Mucosa of descending colon (tissue), 3 donors: ENCODE data around the gene LDLRAD4. TPM values are rescaled to one million over a fixed set of nuclear protein-coding genes. Genes with fewer than 3 reads are reported as not detected.

Experiments
- ATAC-seq: fragments of 200-7000 bp; cut with Tn5 transposase; one replicate; pipeline ENCODE4 v1.9.1; 2020; ENCODE audit warnings: mild to moderate bottlenecking, moderate library complexity
- DNase-seq, 3 donors: peaks; one replicate each; pipeline ENCODE4 v3.0.0-alpha.2; 2020
- H3K36me3 ChIP-seq: fragments of 200-600 bp; one replicate; pipeline ENCODE4 v1.8.0; 2021; ENCODE audit warnings: low read depth, mild to moderate bottlenecking
- H3K4me1 ChIP-seq: fragments of 200-600 bp; one replicate; pipeline ENCODE4 v1.8.0; 2021; ENCODE audit warnings: low read depth, mild to moderate bottlenecking
- H3K4me3 ChIP-seq: fragments of 200-600 bp; one replicate; pipeline ENCODE4 v1.8.0; 2021; ENCODE audit warnings: mild to moderate bottlenecking
- H3K9me3 ChIP-seq: fragments of 200-600 bp; one replicate; pipeline ENCODE4 v1.8.0; 2021; ENCODE audit warnings: mild to moderate bottlenecking
- intact Hi-C, 2 donors: fragments of 100-400 bp; cut with DNase I in 1 of 2; cut with micrococcal nuclease in 1 of 2; formaldehyde crosslinking; loops; one replicate each; pipeline versions ENCODE4 v1.11.0 to v1.11.1; 2022; cut with DNase I, micrococcal nuclease
- total RNA-seq, 3 donors: library from RNA; stranded (reverse); fragmentation: NEBNext Ultra II Directional in 2 of 3; extraction: Animal tissue kit (Norgen Biotek cat#: 25700) in 2 of 3; gene quantifications; one replicate each; pipeline versions ENCODE4 v1.2.1 to v1.2.4, GENCODE V29; 2021 to 2023
- TF ChIP-seq, protein P1 (sequence below): fragments of 200-600 bp; IDR thresholded peaks from one replicate; pipeline ENCODE4 v1.8.0; 2022; ENCODE audit warnings: antibody characterized with exemption, mild to moderate bottlenecking
- donor health status: DM: no; HTN: no; CAD: no; lungs with moderate emphysema.
- donor health status: DM: no; HTN: no; CAD: no.
- donor health status: DM: no; HTN: yes; CAD: no.

LDLRAD4 gene
- total RNA-seq, 3 donors from 2014 or later, result 36.8 to 41.0 (median 37.4) TPM

DNA sequence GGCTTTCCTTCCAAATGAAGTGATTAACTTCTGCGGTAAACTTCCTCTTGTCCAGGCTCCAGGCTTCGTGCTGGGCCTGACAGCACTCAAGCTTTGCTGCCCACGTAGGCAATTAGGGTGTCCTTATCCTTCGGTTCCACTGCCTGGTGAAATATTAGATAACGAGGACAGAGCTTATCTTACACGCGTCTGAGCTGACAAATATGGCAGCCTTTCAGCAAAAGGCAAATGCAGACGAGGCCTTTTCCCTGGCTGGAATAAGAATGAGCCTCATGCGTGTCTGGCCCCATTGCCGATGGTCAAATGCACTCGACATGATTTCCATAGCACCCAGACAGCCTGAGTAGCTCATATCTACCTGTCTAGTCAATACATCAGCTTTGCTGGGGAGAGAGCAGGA lies 366.3 kb downstream of the LDLRAD4 start:
- intact Hi-C loops, result no loop called here
- DNase-seq (no peak), ATAC-seq (no peak)
- H3K9me3 ChIP-seq, result no peaks in the 10 kb centered on the region
- no peaks in the 10 kb centered on the region for H3K36me3 ChIP-seq
- no peak overlapping the region for H3K4me3 ChIP-seq
- TF ChIP-seq, protein P1, sequence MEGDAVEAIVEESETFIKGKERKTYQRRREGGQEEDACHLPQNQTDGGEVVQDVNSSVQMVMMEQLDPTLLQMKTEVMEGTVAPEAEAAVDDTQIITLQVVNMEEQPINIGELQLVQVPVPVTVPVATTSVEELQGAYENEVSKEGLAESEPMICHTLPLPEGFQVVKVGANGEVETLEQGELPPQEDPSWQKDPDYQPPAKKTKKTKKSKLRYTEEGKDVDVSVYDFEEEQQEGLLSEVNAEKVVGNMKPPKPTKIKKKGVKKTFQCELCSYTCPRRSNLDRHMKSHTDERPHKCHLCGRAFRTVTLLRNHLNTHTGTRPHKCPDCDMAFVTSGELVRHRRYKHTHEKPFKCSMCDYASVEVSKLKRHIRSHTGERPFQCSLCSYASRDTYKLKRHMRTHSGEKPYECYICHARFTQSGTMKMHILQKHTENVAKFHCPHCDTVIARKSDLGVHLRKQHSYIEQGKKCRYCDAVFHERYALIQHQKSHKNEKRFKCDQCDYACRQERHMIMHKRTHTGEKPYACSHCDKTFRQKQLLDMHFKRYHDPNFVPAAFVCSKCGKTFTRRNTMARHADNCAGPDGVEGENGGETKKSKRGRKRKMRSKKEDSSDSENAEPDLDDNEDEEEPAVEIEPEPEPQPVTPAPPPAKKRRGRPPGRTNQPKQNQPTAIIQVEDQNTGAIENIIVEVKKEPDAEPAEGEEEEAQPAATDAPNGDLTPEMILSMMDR, result no peak
- H3K4me1 ChIP-seq, result peaks cover 3% of the 10 kb centered on the region

DNA sequence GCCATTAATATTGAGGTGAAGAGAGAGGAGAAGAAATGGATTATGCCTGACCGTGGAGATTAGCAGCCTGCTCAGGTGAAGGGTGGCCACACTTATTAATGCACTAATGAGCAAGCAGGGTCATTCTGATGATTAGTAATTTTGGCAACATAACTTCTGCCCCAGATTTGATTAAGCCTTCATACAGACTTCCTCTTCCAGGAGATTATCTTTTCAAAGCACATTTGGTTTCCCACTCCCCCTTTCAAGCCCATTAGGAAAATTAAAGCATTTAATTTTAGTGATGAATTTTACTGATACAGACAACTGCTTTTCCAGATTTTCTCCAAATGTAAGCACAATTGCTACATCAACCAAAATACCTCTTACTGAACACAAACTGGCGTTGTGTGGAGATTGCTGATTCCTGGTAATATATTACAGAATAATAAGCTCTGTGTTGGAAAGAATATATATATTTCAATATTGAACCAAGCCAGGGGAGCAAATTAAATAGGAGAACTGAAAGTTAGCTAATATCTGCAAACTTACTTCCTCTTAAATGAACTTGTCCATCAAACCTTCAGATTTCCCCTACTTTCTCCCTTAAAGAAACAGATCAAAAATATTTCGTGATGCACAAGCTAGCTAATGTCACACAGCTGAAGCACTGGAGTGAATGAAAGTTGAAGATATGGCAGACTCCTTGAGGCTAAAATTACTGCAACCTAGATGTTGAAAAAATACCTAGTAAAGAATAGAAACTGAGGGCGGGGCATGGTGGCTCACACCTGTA lies 367.0 kb downstream of the LDLRAD4 start:
- ATAC-seq (no peak), DNase-seq (no peak)
- Histone ChIP-seq H3K9me3 (no peaks in the 10 kb centered on the region), H3K4me3 (no peak overlapping the region), H3K36me3 (no peaks in the 10 kb centered on the region), H3K4me1 (no peaks in the 10 kb centered on the region)
- TF ChIP-seq, protein P1, result no peak
- intact Hi-C loops, result no loop called here

DNA sequence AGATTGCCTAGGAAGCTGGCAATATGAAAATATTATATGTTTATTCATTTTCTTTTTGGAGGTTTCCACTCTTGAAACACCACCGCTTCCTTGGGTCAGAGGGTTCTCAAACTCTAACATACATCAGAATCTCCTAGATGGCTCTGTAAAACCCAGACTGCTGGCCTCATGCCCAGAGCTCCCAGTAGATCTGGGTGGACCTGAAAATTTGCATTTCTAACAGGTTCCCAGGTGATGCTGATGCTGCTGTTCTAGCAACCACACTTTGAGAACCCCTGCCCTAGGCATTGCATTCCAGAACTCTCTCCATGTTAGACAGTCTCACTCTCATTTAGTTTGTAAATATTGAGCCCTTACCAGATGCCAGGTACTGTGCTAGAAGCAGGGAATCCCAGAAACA lies 368.4 kb downstream of the LDLRAD4 start:
- H3K9me3 ChIP-seq, result no peaks in the 10 kb centered on the region
- DNase-seq (no peak), ATAC-seq (no peak)
- no peak overlapping the region for H3K4me3 ChIP-seq
- H3K36me3 ChIP-seq, result no peaks in the 10 kb centered on the region
- intact Hi-C loops, result no loop called here
- TF ChIP-seq, protein P1, result no peak
- no peaks in the 10 kb centered on the region for H3K4me1 ChIP-seq

DNA sequence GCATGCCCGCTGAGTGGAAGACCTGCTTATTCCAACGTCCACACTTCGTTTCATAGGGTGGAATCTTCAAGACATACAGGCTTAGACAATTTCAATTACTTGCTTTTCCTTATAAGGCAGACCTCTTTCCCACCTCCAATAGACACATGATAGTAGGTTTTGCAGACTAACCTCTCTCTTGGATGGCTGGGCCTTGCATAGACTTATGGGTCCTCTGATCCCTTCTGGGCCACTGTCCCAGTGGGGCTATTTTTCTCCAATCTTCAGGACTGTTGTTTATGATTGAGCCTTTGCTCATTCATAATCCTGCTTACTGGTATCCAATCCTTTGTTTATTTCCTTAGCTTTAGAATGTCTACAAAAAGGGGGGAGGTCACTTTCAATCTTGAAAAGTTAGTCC lies 368.9 kb downstream of the LDLRAD4 start:
- Histone ChIP-seq H3K4me1 (no peaks in the 10 kb centered on the region), H3K4me3 (no peak overlapping the region), H3K36me3 (no peaks in the 10 kb centered on the region), H3K9me3 (no peaks in the 10 kb centered on the region)
- TF ChIP-seq, protein P1, result no peak
- DNase-seq (no peak), ATAC-seq (no peak)
- intact Hi-C loops, result no loop called here

DNA sequence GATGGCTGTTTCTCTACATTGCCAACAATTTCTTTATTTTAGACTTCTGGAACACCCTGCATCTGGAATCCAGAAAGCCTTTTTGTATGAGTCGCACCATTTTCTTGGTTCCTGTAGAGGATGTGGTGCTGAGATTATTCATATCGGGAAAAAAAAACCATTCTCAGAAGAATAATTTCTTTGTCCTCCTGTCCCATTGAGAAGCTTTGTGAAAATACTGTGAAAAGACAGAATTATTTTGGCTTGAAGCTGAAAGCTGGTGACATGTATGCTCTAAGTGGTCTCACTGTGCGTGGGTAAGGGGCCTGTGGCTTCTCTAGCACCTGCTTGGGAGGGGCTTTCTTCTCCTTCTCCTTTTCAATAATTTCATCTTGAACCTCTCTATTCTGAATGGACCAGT lies 369.4 kb downstream of the LDLRAD4 start:
- TF ChIP-seq, protein P1, result no peak
- DNase-seq (no peak), ATAC-seq (no peak)
- Histone ChIP-seq H3K4me3 (no peak overlapping the region), H3K4me1 (no peaks in the 10 kb centered on the region), H3K9me3 (no peaks in the 10 kb centered on the region), H3K36me3 (no peaks in the 10 kb centered on the region)
- intact Hi-C loops, result no loop called here
